PFSK-1 (cell line): ENCODE measurements around the gene SPG11.

ENCODE experiments used
- FOXP2 ChIP-seq: optimal IDR thresholded peaks from 2 replicates; pipeline ENCODE3; 2011; ENCODE audit warnings: borderline replicate concordance, control low read depth, inconsistent platforms; ENCODE audit not compliant: insufficient read depth; ENCODE audit errors: extremely low read length, extremely low read depth
- POLR2AphosphoS5 ChIP-seq: IDR thresholded peaks from 2 replicates; pipeline ENCODE4 v1.6.1; 2012; ENCODE audit warnings: low read depth, mild to moderate bottlenecking, control low read depth, low read length, moderate library complexity
- SIN3A ChIP-seq: IDR thresholded peaks from 2 replicates; pipeline ENCODE4 v1.6.1; 2012; ENCODE audit warnings: mild to moderate bottlenecking, low read length, moderate library complexity, borderline replicate concordance; ENCODE audit not compliant: insufficient read depth
- TAF1 ChIP-seq: IDR thresholded peaks from 2 replicates; pipeline ENCODE4 v1.6.1; 2012; ENCODE audit warnings: low read length, control low read depth, borderline replicate concordance; ENCODE audit not compliant: insufficient read depth
- TF ChIP-seq, protein P1 (sequence below), 2 experiments: IDR thresholded peaks; 2 replicates each; pipeline versions ENCODE4 v1.6.1 to v1.8.0; 2011 to 2012; ENCODE audit warnings: low read depth in 2 of 2, low read length in 2 of 2, control low read depth in 1 of 2, inconsistent platforms in 1 of 2, mild to moderate bottlenecking in 1 of 2, moderate library complexity in 1 of 2; ENCODE audit not compliant: insufficient read depth in 1 of 2

The SPG11 gene

GRCh38 chr15:44698641-44699040 is 35.2 kb upstream of the SPG11 start:
- TF ChIP-seq, protein P1, sequence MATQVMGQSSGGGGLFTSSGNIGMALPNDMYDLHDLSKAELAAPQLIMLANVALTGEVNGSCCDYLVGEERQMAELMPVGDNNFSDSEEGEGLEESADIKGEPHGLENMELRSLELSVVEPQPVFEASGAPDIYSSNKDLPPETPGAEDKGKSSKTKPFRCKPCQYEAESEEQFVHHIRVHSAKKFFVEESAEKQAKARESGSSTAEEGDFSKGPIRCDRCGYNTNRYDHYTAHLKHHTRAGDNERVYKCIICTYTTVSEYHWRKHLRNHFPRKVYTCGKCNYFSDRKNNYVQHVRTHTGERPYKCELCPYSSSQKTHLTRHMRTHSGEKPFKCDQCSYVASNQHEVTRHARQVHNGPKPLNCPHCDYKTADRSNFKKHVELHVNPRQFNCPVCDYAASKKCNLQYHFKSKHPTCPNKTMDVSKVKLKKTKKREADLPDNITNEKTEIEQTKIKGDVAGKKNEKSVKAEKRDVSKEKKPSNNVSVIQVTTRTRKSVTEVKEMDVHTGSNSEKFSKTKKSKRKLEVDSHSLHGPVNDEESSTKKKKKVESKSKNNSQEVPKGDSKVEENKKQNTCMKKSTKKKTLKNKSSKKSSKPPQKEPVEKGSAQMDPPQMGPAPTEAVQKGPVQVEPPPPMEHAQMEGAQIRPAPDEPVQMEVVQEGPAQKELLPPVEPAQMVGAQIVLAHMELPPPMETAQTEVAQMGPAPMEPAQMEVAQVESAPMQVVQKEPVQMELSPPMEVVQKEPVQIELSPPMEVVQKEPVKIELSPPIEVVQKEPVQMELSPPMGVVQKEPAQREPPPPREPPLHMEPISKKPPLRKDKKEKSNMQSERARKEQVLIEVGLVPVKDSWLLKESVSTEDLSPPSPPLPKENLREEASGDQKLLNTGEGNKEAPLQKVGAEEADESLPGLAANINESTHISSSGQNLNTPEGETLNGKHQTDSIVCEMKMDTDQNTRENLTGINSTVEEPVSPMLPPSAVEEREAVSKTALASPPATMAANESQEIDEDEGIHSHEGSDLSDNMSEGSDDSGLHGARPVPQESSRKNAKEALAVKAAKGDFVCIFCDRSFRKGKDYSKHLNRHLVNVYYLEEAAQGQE (IDR thresholded peaks at IDR 0.05; ENCODE audit: insufficient read depth in 1 of 2, low read depth in 2 of 2, low read length in 2 of 2), result no peak
- TF ChIP-seq TAF1 (no peak), FOXP2 (no peak), SIN3A (no peak), POLR2AphosphoS5 (no peak)

GRCh38 chr15:44697014-44697413 is 33.6 kb upstream of the SPG11 start:
- TF ChIP-seq, protein P1 (IDR thresholded peaks at IDR 0.05; ENCODE audit: insufficient read depth in 1 of 2, low read depth in 2 of 2, low read length in 2 of 2), result no peak
- TF ChIP-seq POLR2AphosphoS5 (no peak), TAF1 (no peak), FOXP2 (no peak), SIN3A (no peak)

GRCh38 chr15:44695294-44695693 is 31.8 kb upstream of the SPG11 start:
- TF ChIP-seq, protein P1 (IDR thresholded peaks at IDR 0.05; ENCODE audit: insufficient read depth in 1 of 2, low read depth in 2 of 2, low read length in 2 of 2), result no peak
- TF ChIP-seq TAF1 (no peak), SIN3A (no peak), FOXP2 (no peak), POLR2AphosphoS5 (no peak)

DNA sequence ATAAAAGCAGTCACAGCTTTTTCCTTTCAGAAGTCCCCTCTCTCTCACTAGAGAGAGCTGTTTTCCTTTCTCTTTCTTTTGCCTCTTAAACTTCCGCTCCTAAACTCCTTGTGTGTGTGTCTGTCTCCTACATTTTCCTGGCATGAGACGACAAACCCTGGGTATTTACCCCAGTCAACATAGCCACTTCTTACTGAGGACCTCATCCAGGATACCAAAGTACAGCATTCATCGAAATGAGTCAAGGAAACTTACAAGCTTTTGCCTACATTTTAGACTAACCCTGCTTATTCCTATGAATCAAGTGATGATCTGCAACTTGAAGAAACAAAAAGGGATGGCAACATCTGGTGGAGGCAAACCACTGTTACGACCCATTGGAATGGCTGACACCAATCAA is 31.0 kb upstream of the SPG11 start:
- TF ChIP-seq SIN3A (no peak), TAF1 (no peak), POLR2AphosphoS5 (no peak), FOXP2 (no peak)
- TF ChIP-seq, protein P1 (IDR thresholded peaks at IDR 0.05; ENCODE audit: insufficient read depth in 1 of 2, low read depth in 2 of 2, low read length in 2 of 2), result no peak

DNA sequence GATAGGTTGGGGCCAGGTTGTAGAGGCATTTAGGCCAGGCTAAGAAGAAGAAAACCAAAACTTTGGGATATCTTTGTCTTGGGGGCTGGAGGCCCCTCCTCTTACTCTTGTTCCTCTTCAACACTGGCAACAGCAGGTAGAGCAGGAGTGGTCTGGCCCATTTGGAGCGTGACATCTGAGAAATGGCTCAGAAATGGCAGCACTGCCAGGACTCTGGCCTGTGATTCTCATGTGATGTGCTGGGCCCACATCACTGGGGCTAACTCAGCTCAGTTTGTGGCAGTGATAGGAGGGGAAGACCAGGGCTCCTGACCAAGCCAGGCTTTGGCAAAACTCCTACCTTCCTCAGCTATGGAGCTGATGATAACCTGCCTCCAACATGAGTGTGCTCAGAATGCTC is 29.2 kb upstream of the SPG11 start:
- TF ChIP-seq POLR2AphosphoS5 (no peak), TAF1 (no peak), FOXP2 (no peak), SIN3A (no peak)
- TF ChIP-seq, protein P1 (IDR thresholded peaks at IDR 0.05; ENCODE audit: insufficient read depth in 1 of 2, low read depth in 2 of 2, low read length in 2 of 2), result no peak
